SK-N-MC (cell line): ENCODE measurements around the gene ZSCAN20.

Experiments
- DNase-seq: peaks from one replicate; pipeline ENCODE4 v3.0.0-alpha.2; 2011; ENCODE audit warnings: low read depth, low spot score
- H3K27ac ChIP-seq: fragments of 200-600 bp; sonication (generic); 2 replicates; pipeline ENCODE4 v1.5.1; 2016; ENCODE audit warnings: mixed run types
- H3K36me3 ChIP-seq: fragments of 200-600 bp; sonication (generic); 2 replicates; pipeline ENCODE4 v1.6.1; 2017; ENCODE audit warnings: antibody characterized with exemption, low read length, mixed read lengths; ENCODE audit not compliant: insufficient read depth
- H3K4me3 ChIP-seq: fragments of 200-600 bp; sonication (generic); 2 replicates; pipeline ENCODE4 v1.5.1; 2016
- H3K9ac ChIP-seq: fragments of 200-600 bp; sonication (generic); 2 replicates; pipeline ENCODE4 v1.8.0; 2017; ENCODE audit warnings: mixed run types, mixed read lengths; ENCODE audit not compliant: insufficient read length
- H3K9me3 ChIP-seq: fragments of 200-600 bp; sonication (generic); 2 replicates; pipeline ENCODE4 v1.6.1; 2017; ENCODE audit warnings: low read depth, mild to moderate bottlenecking, antibody characterized with exemption, low read length, moderate library complexity, mixed read lengths
- EZH2 ChIP-seq: fragments of 200-600 bp; sonication (generic); IDR thresholded peaks from one replicate; pipeline ENCODE4 v1.6.1; 2017; ENCODE audit warnings: antibody characterized with exemption
- FOXP2 ChIP-seq: optimal IDR thresholded peaks from 2 replicates; pipeline ENCODE3; 2011; ENCODE audit warnings: mild to moderate bottlenecking, moderate library complexity; ENCODE audit not compliant: insufficient read depth; ENCODE audit errors: extremely low read length, control extremely low read depth
- POLR2AphosphoS5 ChIP-seq: IDR thresholded peaks from 2 replicates; pipeline ENCODE4 v1.6.1; 2012; ENCODE audit warnings: mild to moderate bottlenecking, low read depth, low read length, borderline replicate concordance

Gene ZSCAN20

DNA sequence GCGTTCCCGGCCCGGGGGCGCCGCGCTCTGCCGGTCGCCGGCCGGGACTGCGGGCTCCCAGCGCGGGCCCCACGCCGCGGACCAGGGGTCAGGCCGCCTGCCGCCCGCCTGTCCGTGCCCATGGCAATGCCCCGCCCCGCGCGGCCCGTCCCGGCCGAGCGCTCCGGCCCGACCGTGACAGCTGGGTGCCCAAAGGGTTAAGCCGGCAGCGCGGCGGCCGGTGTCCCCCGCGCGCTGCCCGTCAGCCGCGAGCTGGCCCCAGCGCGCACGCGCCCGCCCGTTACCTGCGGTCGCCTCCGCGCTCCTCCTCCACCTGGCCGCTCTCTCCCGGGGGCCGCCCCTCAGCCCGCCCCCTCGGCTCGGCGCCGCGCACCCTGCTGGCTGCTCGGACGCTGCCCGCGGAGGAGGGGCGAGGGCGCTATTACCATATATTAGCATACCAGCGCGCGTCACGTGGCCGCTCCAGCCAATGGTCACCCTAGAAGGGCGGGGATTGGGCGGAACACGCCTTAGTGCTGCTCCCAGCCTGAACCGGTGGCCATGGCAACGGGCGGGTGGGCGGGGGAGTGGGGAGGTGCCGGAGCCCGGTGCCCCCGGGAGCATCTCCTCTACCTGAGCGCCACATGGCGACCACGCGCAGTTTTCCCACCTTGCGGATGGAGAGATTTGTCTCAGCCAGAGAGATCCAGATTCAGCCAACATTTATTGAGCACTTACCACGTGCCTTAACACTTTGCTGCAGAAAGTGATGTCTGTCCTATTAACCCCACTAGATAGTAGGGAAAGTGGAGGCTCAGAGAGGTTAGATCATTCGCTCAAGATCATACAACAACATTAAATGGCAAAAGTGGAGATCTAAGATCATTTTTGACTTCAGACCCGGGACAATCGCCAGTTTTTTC, 41.5 kb upstream of the ZSCAN20 start, which contains the start of gene PHC2:
PHC2 (minus strand) TSS at position 404 of the 902 bp plus-strand sequence. CDS start 55,556 bp downstream, outside the sequence.
- H3K27ac ChIP-seq, result no peak within 1 kb of the TSS
- no peak for TF ChIP-seq POLR2AphosphoS5
- no peak for TF ChIP-seq EZH2
- TF ChIP-seq FOXP2, result no peak
- DNase-seq, result peak; percentile 60
- peak within 1 kb of the TSS; percentile 43 for H3K9ac ChIP-seq
- H3K4me3 ChIP-seq, result peak within 1 kb of the TSS; percentile 80
- no peaks in the 10 kb centered on the region for H3K36me3 ChIP-seq
- no peaks in the 10 kb centered on the region for H3K9me3 ChIP-seq

DNA sequence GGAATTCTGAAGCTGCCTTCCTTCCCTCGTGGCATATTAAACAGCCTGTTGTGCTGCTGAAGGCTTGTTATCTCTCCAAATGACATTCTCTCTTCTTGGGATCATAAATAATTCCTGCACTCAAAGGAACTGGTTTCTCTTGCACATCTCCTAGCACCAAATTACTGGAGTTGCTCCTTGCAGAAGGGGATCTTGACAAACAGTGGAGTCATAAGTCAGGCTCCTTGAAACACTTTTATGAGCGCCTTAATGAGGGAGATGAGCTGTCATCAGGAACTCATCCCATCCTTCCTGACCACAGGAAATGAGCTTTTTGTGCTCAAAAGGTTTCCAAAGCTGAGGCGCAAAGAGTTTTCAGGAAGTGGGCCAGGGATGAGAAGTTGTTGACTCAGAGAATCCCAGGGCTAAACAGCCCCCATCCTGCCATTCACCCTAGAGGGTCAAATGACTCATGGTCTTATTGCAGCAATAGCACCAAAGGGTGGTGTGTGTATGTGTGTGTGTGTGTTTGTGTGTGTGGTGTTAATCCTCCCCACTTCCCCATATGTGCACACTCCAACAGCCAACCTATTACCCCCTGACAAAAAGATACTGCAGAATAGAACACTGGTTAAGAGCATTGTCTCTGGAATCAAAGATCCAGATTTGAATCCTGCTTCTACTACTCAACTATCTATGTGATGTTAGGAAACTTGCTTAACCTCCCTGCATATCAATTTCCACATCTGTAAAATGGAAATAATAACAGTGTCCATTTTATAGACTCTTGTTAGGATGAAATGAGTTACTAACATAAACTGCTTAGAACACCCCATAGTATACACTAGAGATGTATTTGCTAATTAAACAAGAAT, 38.7 kb upstream of the ZSCAN20 start:
- TF ChIP-seq FOXP2, result peak; percentile 4
- no peak for TF ChIP-seq EZH2
- peak; percentile 17; the same call in 1 of the 2 replicates for TF ChIP-seq POLR2AphosphoS5
- Histone ChIP-seq H3K9ac (no peak overlapping the region), H3K36me3 (no peaks in the 10 kb centered on the region), H3K27ac (peak overlapping the region; percentile 59; the same call in 1 of the 2 replicates), H3K4me3 (peak overlapping the region; percentile 3; the same call in 1 of the 2 replicates), H3K9me3 (no peaks in the 10 kb centered on the region)
- DNase-seq, result peak; percentile 83

DNA sequence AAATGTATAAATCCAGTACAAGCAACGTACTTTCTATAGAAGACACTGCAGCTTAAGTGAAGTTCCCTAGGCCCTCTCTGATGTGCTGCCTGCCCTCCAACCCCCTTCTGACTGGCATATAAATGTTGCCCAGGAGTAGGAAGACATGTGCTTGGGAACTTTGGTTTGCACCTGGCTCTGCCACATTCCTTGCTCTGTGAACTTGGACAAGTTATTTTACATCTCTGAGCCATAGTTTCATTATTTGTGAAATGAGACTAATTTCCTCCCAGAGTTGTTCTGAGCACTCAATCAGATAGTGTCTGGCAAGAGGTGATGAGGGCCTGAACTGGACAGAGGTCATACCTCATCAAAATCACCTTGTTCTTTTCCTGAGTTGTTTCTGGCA, 38.1 kb upstream of the ZSCAN20 start:
- Histone ChIP-seq H3K9ac (no peak overlapping the region), H3K27ac (no peak overlapping the region), H3K4me3 (no peak overlapping the region), H3K9me3 (no peaks in the 10 kb centered on the region), H3K36me3 (no peaks in the 10 kb centered on the region)
- no peak for TF ChIP-seq FOXP2
- TF ChIP-seq POLR2AphosphoS5, result no peak
- TF ChIP-seq EZH2, result no peak
- no peak for DNase-seq

GRCh38 chr1:33435096-33435820, 37.2 kb upstream of the ZSCAN20 start:
- no peak for TF ChIP-seq FOXP2
- Histone ChIP-seq H3K9ac (no peak overlapping the region), H3K27ac (no peak overlapping the region), H3K4me3 (no peak overlapping the region), H3K9me3 (no peaks in the 10 kb centered on the region), H3K36me3 (no peaks in the 10 kb centered on the region)
- no peak for DNase-seq

- H3K9me3 ChIP-seq, result no peaks in the 10 kb centered on the region
- TF ChIP-seq EZH2 (no peak), POLR2AphosphoS5 (no peak), FOXP2 (no peak)
- no peaks in the 10 kb centered on the region for H3K36me3 ChIP-seq
- DNase-seq, result no peak
- H3K4me3 ChIP-seq, result no peak overlapping the region
- H3K27ac ChIP-seq, result no peak overlapping the region
- no peak overlapping the region for H3K9ac ChIP-seq
Observed at GRCh38 chr1:33436557-33437285, 35.7 kb upstream of the ZSCAN20 start.

GRCh38 chr1:33438364-33439160, 33.9 kb upstream of the ZSCAN20 start:
- Histone ChIP-seq H3K27ac (no peak overlapping the region), H3K9me3 (no peaks in the 10 kb centered on the region)
- no peak for DNase-seq

DNA sequence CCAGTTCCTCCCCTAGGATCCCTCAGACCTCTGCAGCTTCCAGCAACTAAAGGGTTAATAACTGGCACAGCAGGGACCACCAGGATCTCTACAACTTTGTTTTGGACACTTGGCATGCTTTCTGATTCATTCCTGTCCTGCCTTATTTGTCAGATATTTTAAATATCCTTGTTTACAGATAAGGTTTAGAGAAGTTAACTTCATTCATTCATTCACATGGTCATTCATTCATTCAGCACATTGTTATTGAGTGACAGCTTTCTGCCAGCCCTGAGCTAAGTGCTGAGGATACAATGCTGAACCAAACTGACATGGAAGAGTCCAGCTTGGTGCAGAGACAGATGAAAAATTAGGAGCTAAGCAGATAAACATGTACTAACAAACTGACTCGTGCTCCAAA, 32.8 kb upstream of the ZSCAN20 start:
- no peak overlapping the region for H3K4me3 ChIP-seq
- H3K36me3 ChIP-seq, result no peaks in the 10 kb centered on the region
- no peaks in the 10 kb centered on the region for H3K9me3 ChIP-seq
- TF ChIP-seq FOXP2 (no peak), POLR2AphosphoS5 (no peak), EZH2 (no peak)
- H3K9ac ChIP-seq, result no peak overlapping the region
- DNase-seq, result no peak
- no peak overlapping the region for H3K27ac ChIP-seq

More at GRCh38 chr1:33438364-33439160, 33.9 kb upstream of the ZSCAN20 start:
- Histone ChIP-seq H3K9ac (no peak overlapping the region), H3K36me3 (no peaks in the 10 kb centered on the region), H3K4me3 (no peak overlapping the region)
- no peak for TF ChIP-seq POLR2AphosphoS5
- no peak for TF ChIP-seq EZH2
- no peak for TF ChIP-seq FOXP2
